Measurements from ENCODE around the gene ME3. TPM values are rescaled to one million over a fixed set of nuclear protein-coding genes. Genes with fewer than 3 reads are reported as not detected.
A peak's percentile ranks its signal among the peaks of the same experiment; 100 is the strongest.

The ME3 gene
- polyA plus RNA-seq, 4 donors: 5.1 to 21.4 (median 7.3) TPM

- WGBS, 3 donors: 82 to 94% (median 91%) methylated on average over 7 of the region's 7 CpGs
- DNase-seq (no peak), FAIRE-seq (no peak)
- peaks cover 0 to 2% (median 2%) of the 10 kb centered on the region in 3 donors for H3K4me1 ChIP-seq (ENCODE audit: control insufficient read depth in 3 of 3, insufficient read depth in 2 of 3, low read depth in 1 of 3, low read length in 2 of 3)
- no peaks in the 10 kb centered on the region for H3K9me3 ChIP-seq (ENCODE audit: control insufficient read depth in 2 of 2, insufficient read depth in 1 of 2, low read depth in 1 of 2, low read length in 1 of 2)
- H3K36me3 ChIP-seq (ENCODE audit: control insufficient read depth in 3 of 3, insufficient read depth in 2 of 3, low read depth in 1 of 3, low read length in 3 of 3): no peaks in the 10 kb centered on the region
- no peak overlapping the region for H3K4me3 ChIP-seq (ENCODE audit: low read depth in 1 of 3, low read length in 3 of 3)
- H3K27ac ChIP-seq (ENCODE audit: low read depth in 1 of 3, low read length in 2 of 3): peak overlapping the region in 1 of 3 donors; percentile 25
- no peaks in the 10 kb centered on the region for H3K27me3 ChIP-seq (ENCODE audit: control insufficient read depth in 3 of 3, insufficient read depth in 3 of 3, low read length in 3 of 3)
These were observed 44.5 kb downstream of the ME3 start for GRCh38 chr11:86627776-86628455.

GRCh38 chr11:86625981-86626380 lies 46.4 kb downstream of the ME3 start:
- Histone ChIP-seq H3K4me1 (ENCODE audit: control insufficient read depth in 3 of 3, insufficient read depth in 2 of 3, low read depth in 1 of 3, low read length in 2 of 3) (peaks cover 0 to 2% (median 2%) of the 10 kb centered on the region in 3 donors), H3K4me3 (ENCODE audit: low read depth in 1 of 3, low read length in 3 of 3) (no peak overlapping the region), H3K9me3 (ENCODE audit: control insufficient read depth in 2 of 2, insufficient read depth in 1 of 2, low read depth in 1 of 2, low read length in 1 of 2) (no peaks in the 10 kb centered on the region), H3K27me3 (ENCODE audit: control insufficient read depth in 3 of 3, insufficient read depth in 3 of 3, low read length in 3 of 3) (no peaks in the 10 kb centered on the region), H3K36me3 (ENCODE audit: control insufficient read depth in 3 of 3, insufficient read depth in 2 of 3, low read depth in 1 of 3, low read length in 3 of 3) (no peaks in the 10 kb centered on the region), H3K27ac (ENCODE audit: low read depth in 1 of 3, low read length in 2 of 3) (no peak overlapping the region)
- DNase-seq (no peak), FAIRE-seq (no peak)
- 72 to 85% (median 82%) methylated on average over 2 of the region's 2 CpGs for WGBS, 3 donors

- Histone ChIP-seq H3K36me3 (ENCODE audit: control insufficient read depth in 3 of 3, insufficient read depth in 2 of 3, low read depth in 1 of 3, low read length in 3 of 3) (no peaks in the 10 kb centered on the region), H3K9me3 (ENCODE audit: control insufficient read depth in 2 of 2, insufficient read depth in 1 of 2, low read depth in 1 of 2, low read length in 1 of 2) (no peaks in the 10 kb centered on the region), H3K27me3 (ENCODE audit: control insufficient read depth in 3 of 3, insufficient read depth in 3 of 3, low read length in 3 of 3) (no peaks in the 10 kb centered on the region), H3K4me3 (ENCODE audit: low read depth in 1 of 3, low read length in 3 of 3) (no peak overlapping the region), H3K4me1 (ENCODE audit: control insufficient read depth in 3 of 3, insufficient read depth in 2 of 3, low read depth in 1 of 3, low read length in 2 of 3) (peaks cover 0 to 2% (median 2%) of the 10 kb centered on the region in 3 donors), H3K27ac (ENCODE audit: low read depth in 1 of 3, low read length in 2 of 3) (no peak overlapping the region)
- FAIRE-seq (no peak), DNase-seq (no peak)
- 80 to 88% (median 88%) methylated on average over 2 of the region's 2 CpGs for WGBS, 3 donors
These were observed 46.9 kb downstream of the ME3 start for GRCh38 chr11:86625544-86625943.

GRCh38 chr11:86624366-86624765 lies 48.0 kb downstream of the ME3 start:
- no peak overlapping the region for H3K4me3 ChIP-seq (ENCODE audit: low read depth in 1 of 3, low read length in 3 of 3)
- DNase-seq (no peak), FAIRE-seq (no peak)
- H3K27ac ChIP-seq (ENCODE audit: low read depth in 1 of 3, low read length in 2 of 3): no peak overlapping the region
- WGBS, 3 donors: 40 to 54% (median 41%) methylated on average over 3 of the region's 3 CpGs
- no peaks in the 10 kb centered on the region for H3K9me3 ChIP-seq (ENCODE audit: control insufficient read depth in 2 of 2, insufficient read depth in 1 of 2, low read depth in 1 of 2, low read length in 1 of 2)
- no peaks in the 10 kb centered on the region for H3K36me3 ChIP-seq (ENCODE audit: control insufficient read depth in 3 of 3, insufficient read depth in 2 of 3, low read depth in 1 of 3, low read length in 3 of 3)
- H3K4me1 ChIP-seq (ENCODE audit: control insufficient read depth in 3 of 3, insufficient read depth in 2 of 3, low read depth in 1 of 3, low read length in 2 of 3): peaks cover 0 to 2% (median 2%) of the 10 kb centered on the region in 3 donors
- H3K27me3 ChIP-seq (ENCODE audit: control insufficient read depth in 3 of 3, insufficient read depth in 3 of 3, low read length in 3 of 3): no peaks in the 10 kb centered on the region

GRCh38 chr11:86623736-86624135 lies 48.7 kb downstream of the ME3 start:
- Histone ChIP-seq H3K27me3 (ENCODE audit: control insufficient read depth in 3 of 3, insufficient read depth in 3 of 3, low read length in 3 of 3) (no peaks in the 10 kb centered on the region), H3K9me3 (ENCODE audit: control insufficient read depth in 2 of 2, insufficient read depth in 1 of 2, low read depth in 1 of 2, low read length in 1 of 2) (no peaks in the 10 kb centered on the region), H3K27ac (ENCODE audit: low read depth in 1 of 3, low read length in 2 of 3) (no peak overlapping the region), H3K4me1 (ENCODE audit: control insufficient read depth in 3 of 3, insufficient read depth in 2 of 3, low read depth in 1 of 3, low read length in 2 of 3) (peaks cover 0 to 2% (median 2%) of the 10 kb centered on the region in 3 donors), H3K4me3 (ENCODE audit: low read depth in 1 of 3, low read length in 3 of 3) (no peak overlapping the region), H3K36me3 (ENCODE audit: control insufficient read depth in 3 of 3, insufficient read depth in 2 of 3, low read depth in 1 of 3, low read length in 3 of 3) (no peaks in the 10 kb centered on the region)
- DNase-seq (no peak), FAIRE-seq (no peak)
- 88 to 94% (median 94%) methylated on average over 4 of the region's 4 CpGs for WGBS, 3 donors

GRCh38 chr11:86623041-86623621 lies 49.3 kb downstream of the ME3 start:
- no peak for FAIRE-seq
- H3K36me3 ChIP-seq (ENCODE audit: control insufficient read depth in 3 of 3, insufficient read depth in 2 of 3, low read depth in 1 of 3, low read length in 3 of 3): no peaks in the 10 kb centered on the region
- H3K9me3 ChIP-seq (ENCODE audit: control insufficient read depth in 2 of 2, insufficient read depth in 1 of 2, low read depth in 1 of 2, low read length in 1 of 2): no peaks in the 10 kb centered on the region
- 69 to 75% (median 73%) methylated on average over 4 of the region's 4 CpGs for WGBS, 3 donors
- peak in 1 of 2 donors; percentile 23 for DNase-seq
- H3K27ac ChIP-seq (ENCODE audit: low read depth in 1 of 3, low read length in 2 of 3): no peak overlapping the region
- no peak overlapping the region for H3K4me3 ChIP-seq (ENCODE audit: low read depth in 1 of 3, low read length in 3 of 3)
- H3K4me1 ChIP-seq (ENCODE audit: control insufficient read depth in 3 of 3, insufficient read depth in 2 of 3, low read depth in 1 of 3, low read length in 2 of 3): peaks cover 0 to 2% (median 1%) of the 10 kb centered on the region in 3 donors
- H3K27me3 ChIP-seq (ENCODE audit: control insufficient read depth in 3 of 3, insufficient read depth in 3 of 3, low read length in 3 of 3): no peaks in the 10 kb centered on the region

DNA sequence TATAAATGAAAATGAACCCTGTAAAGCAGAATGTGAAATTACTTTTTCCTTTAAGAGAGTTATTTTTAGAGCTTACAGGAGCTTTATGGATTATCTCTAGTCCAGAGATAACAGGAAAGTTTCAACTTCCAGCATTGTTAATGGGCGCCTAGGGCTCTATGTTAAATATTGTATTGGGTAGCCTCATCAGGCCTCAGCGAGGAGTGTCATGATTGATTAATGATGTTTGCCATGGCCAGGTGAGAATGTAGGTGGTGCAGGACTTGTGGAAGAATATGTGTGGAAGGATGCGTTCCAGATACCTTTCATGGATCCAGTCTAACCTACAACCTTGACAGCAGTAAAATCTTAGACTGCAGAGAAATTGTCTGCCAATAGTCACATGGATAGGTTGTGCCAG lies 50.6 kb downstream of the ME3 start:
- H3K27ac ChIP-seq (ENCODE audit: low read depth in 1 of 3, low read length in 2 of 3): no peak overlapping the region
- no peaks in the 10 kb centered on the region for H3K27me3 ChIP-seq (ENCODE audit: control insufficient read depth in 3 of 3, insufficient read depth in 3 of 3, low read length in 3 of 3)
- DNase-seq (no peak), FAIRE-seq (no peak)
- no peak overlapping the region for H3K4me3 ChIP-seq (ENCODE audit: low read depth in 1 of 3, low read length in 3 of 3)
- WGBS, 3 donors: 79 to 87% (median 84%) methylated on average over 3 of the region's 3 CpGs
- H3K9me3 ChIP-seq (ENCODE audit: control insufficient read depth in 2 of 2, insufficient read depth in 1 of 2, low read depth in 1 of 2, low read length in 1 of 2): no peaks in the 10 kb centered on the region
- H3K4me1 ChIP-seq (ENCODE audit: control insufficient read depth in 3 of 3, insufficient read depth in 2 of 3, low read depth in 1 of 3, low read length in 2 of 3): peaks cover 0 to 2% (median 0%) of the 10 kb centered on the region in 3 donors
- no peaks in the 10 kb centered on the region for H3K36me3 ChIP-seq (ENCODE audit: control insufficient read depth in 3 of 3, insufficient read depth in 2 of 3, low read depth in 1 of 3, low read length in 3 of 3)

DNA sequence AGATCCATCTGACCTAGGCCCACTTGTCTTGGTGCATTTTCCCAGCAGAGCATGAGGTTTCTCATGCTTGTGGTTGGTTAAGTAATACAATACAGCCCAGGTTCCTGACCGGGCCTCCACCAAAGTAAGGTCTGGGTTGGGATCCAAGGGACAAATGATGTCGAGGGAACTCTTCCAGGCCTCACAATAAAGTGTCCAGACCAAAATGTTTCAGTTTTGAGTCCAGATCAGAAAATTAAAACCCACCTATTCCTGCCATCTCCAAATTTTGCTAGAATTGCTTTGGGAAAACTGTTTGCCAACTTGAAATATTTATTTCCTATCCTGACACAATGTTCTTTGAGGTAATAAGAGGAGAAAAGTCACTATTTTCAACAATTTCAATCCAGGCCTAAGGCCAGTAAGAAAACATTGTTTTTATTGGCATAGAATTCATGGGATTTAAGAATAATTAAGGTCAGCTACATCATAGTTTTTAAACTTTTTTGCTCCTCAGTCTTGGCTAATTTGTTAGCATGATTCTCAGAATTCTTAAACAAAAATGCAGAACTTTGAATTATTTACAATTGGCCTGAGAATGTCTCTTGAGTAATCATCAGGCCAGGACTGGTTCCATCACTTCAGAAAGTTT lies 51.4 kb downstream of the ME3 start:
- Histone ChIP-seq H3K9me3 (ENCODE audit: control insufficient read depth in 2 of 2, insufficient read depth in 1 of 2, low read depth in 1 of 2, low read length in 1 of 2) (no peaks in the 10 kb centered on the region), H3K27ac (ENCODE audit: low read depth in 1 of 3, low read length in 2 of 3) (peak overlapping the region in 1 of 3 donors; percentile 37), H3K27me3 (ENCODE audit: control insufficient read depth in 3 of 3, insufficient read depth in 3 of 3, low read length in 3 of 3) (no peaks in the 10 kb centered on the region), H3K4me1 (ENCODE audit: control insufficient read depth in 3 of 3, insufficient read depth in 2 of 3, low read depth in 1 of 3, low read length in 2 of 3) (peaks cover 0 to 2% (median 0%) of the 10 kb centered on the region in 3 donors), H3K36me3 (ENCODE audit: control insufficient read depth in 3 of 3, insufficient read depth in 2 of 3, low read depth in 1 of 3, low read length in 3 of 3) (no peaks in the 10 kb centered on the region), H3K4me3 (ENCODE audit: low read depth in 1 of 3, low read length in 3 of 3) (no peak overlapping the region)
- WGBS, 3 donors: 61 to 77% (median 74%) methylated on average over 2 of the region's 2 CpGs
- FAIRE-seq (no peak), DNase-seq (no peak)
